ENCODE results near the gene SGMS2. TPM values are rescaled to one million over a fixed set of nuclear protein-coding genes. Genes with fewer than 3 reads are reported as not detected.

SGMS2 gene
- total and polyA plus RNA-seq, 10 of the 15 experiments (the other 5 are each of a cell fraction or from before 2014, with no cell fraction given): under 0.01 to 3.2 (median 0.17) TPM; not detected in 4

DNA sequence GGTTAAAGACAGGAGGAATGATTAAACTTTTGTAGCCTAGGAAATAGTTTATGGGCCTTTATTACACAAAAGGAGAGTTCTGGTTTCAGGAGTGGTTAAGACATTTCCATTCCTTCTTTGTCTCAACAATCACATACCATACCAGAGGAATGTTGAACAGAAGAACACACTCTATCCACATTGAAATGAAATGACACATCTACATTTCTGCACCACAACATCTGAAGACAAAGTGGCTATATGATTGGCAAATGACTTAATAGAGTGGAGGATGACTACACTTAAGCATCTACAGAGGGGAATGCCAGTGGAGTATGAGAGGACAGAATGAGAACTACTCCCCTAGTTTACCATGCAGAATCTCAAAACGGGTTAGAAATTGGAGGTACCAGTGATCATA, 114.6 kb downstream of the SGMS2 start:
- H3K4me3 ChIP-seq: no peak overlapping the region
- FAIRE-seq (no peak), DNase-seq (ENCODE audit: low read depth, low spot score) (no peak), ATAC-seq (no peak)
- no TSS peak for BruUV-seq (replicated peaks)
- TF ChIP-seq POU2F2 (IDR thresholded peaks at IDR 0.05; ENCODE audit: borderline replicate concordance, low read depth, low read length): no peak
- no peak for TF ChIP-seq TARDBP (IDR thresholded peaks at IDR 0.05; ENCODE audit: borderline replicate concordance)
- no peak for TF ChIP-seq CTCF (IDR thresholded peaks at IDR 0.05 in 2 of 3, conservative IDR thresholded peaks at IDR 0.05 in 1 of 3; ENCODE audit: control insufficient read depth in 2 of 3, extremely low read depth in 1 of 3, insufficient read depth in 1 of 3, low read depth in 3 of 3, low read length in 3 of 3)
- no peak for TF ChIP-seq ASH2L (IDR thresholded peaks at IDR 0.05; ENCODE audit: borderline replicate concordance, low read depth)
- TF ChIP-seq ATF3 (IDR thresholded peaks at IDR 0.05; ENCODE audit: borderline replicate concordance, extremely low read depth, low read depth, low read length): no peak
- no peak for TF ChIP-seq MEF2A (IDR thresholded peaks at IDR 0.05; ENCODE audit: insufficient read depth, low read depth, low read length)
- TF ChIP-seq IRF3 (IDR thresholded peaks at IDR 0.05): no peak
- no peak for TF ChIP-seq STAT1 (conservative IDR thresholded peaks at IDR 0.05)
- no peak for TF ChIP-seq ZBED1 (IDR thresholded peaks at IDR 0.05; ENCODE audit: borderline replicate concordance)
- TF ChIP-seq ETV6 (conservative IDR thresholded peaks at IDR 0.05 in 1 of 2, IDR thresholded peaks at IDR 0.05 in 1 of 2; ENCODE audit: borderline replicate concordance in 1 of 2, low read depth in 1 of 2): no peak
- H3K4me2 ChIP-seq (ENCODE audit: control insufficient read depth, insufficient read depth): no peak overlapping the region
- no peaks in the 10 kb centered on the region for H4K20me1 ChIP-seq (ENCODE audit: control insufficient read depth, insufficient read depth)
- no peaks in the 10 kb centered on the region for H3K4me1 ChIP-seq (ENCODE audit: control insufficient read depth, insufficient read depth, low read length)
- no peak overlapping the region for H3K9ac ChIP-seq (ENCODE audit: control insufficient read depth, insufficient read depth, low read length)
- 0% methylated on average over 1 of the region's 1 CpG for whole genome bisulfite sequencing (ENCODE audit: insufficient coverage, insufficient replicate concordance, low lambda C conversion rate, missing lambda C conversion rate)
- RAD21 ChIA-PET (ENCODE audit: unreplicated experiment): no interaction called here
- H3K36me3 ChIP-seq (ENCODE audit: control insufficient read depth in 2 of 2, insufficient read depth in 2 of 2, low read length in 1 of 2): no peaks in the 10 kb centered on the region
- SMC1A ChIA-PET (ENCODE audit: uncharacterized antibody, unreplicated experiment): no interaction called here
- CTCF ChIA-PET: no interaction called here
- intact Hi-C loops (cut with micrococcal nuclease; ENCODE audit: unreplicated experiment) (no loop called here), in situ Hi-C loops (cut with MboI) (no loop called here)
- no peaks in the 10 kb centered on the region for H3K79me2 ChIP-seq (ENCODE audit: control insufficient read depth, insufficient read depth, low read length)
- no peaks in the 10 kb centered on the region for H3K27me3 ChIP-seq (replicated peaks in 1 of 2; ENCODE audit: control insufficient read depth in 2 of 2, insufficient read depth in 2 of 2, low read length in 1 of 2)
- no peak overlapping the region for H2AFZ ChIP-seq (ENCODE audit: control insufficient read depth, low read depth, low read length)
- POLR2A ChIA-PET: no interaction called here
- no peak overlapping the region for H3K27ac ChIP-seq (ENCODE audit: control insufficient read depth, insufficient read depth)
- no peaks in the 10 kb centered on the region for H3K9me3 ChIP-seq (replicated peaks; ENCODE audit: control insufficient read depth, insufficient read depth, low read length)
